ENCODE measurements around the gene LRSAM1.

Gene LRSAM1

GRCh38 chr9:127491516-127491915 is 40.2 kb downstream of the LRSAM1 start:
- no peaks in the 10 kb centered on the region for H3K4me1 ChIP-seq (ENCODE audit: low read depth, poor library complexity, severe bottlenecking)
- no peak overlapping the region for H2AFZ ChIP-seq (ENCODE audit: low read depth)
- H3K4me3 ChIP-seq (IDR thresholded peaks at IDR 0.05; ENCODE audit: insufficient read depth, low read depth, low read length) = no peak overlapping the region
- no peak for TF ChIP-seq CTCF (conservative IDR thresholded peaks at IDR 0.05; ENCODE audit: low read depth, low read length)
- H3K4me2 ChIP-seq = no peak overlapping the region
- H4K20me1 ChIP-seq (ENCODE audit: insufficient read depth) = no peaks in the 10 kb centered on the region
- H3K27ac ChIP-seq = no peak overlapping the region
- H3K27me3 ChIP-seq (ENCODE audit: insufficient read depth, low read depth) = no peaks in the 10 kb centered on the region
- H3K9ac ChIP-seq = no peak overlapping the region
- H3K36me3 ChIP-seq (ENCODE audit: insufficient read depth) = no peaks in the 10 kb centered on the region
- no peaks in the 10 kb centered on the region for H3K79me2 ChIP-seq (ENCODE audit: insufficient read depth, low read depth)

GRCh38 chr9:127492616-127493015 is 41.3 kb downstream of the LRSAM1 start:
- H3K27ac ChIP-seq = no peak overlapping the region
- H3K4me3 ChIP-seq (IDR thresholded peaks at IDR 0.05; ENCODE audit: insufficient read depth, low read depth, low read length) = no peak overlapping the region
- no peaks in the 10 kb centered on the region for H3K4me1 ChIP-seq (ENCODE audit: low read depth, poor library complexity, severe bottlenecking)
- H3K36me3 ChIP-seq (ENCODE audit: insufficient read depth) = no peaks in the 10 kb centered on the region
- no peak overlapping the region for H3K4me2 ChIP-seq
- H3K27me3 ChIP-seq (ENCODE audit: insufficient read depth, low read depth) = no peaks in the 10 kb centered on the region
- TF ChIP-seq CTCF (conservative IDR thresholded peaks at IDR 0.05; ENCODE audit: low read depth, low read length) = no peak
- no peaks in the 10 kb centered on the region for H4K20me1 ChIP-seq (ENCODE audit: insufficient read depth)
- H3K79me2 ChIP-seq (ENCODE audit: insufficient read depth, low read depth) = no peaks in the 10 kb centered on the region
- H2AFZ ChIP-seq (ENCODE audit: low read depth) = no peak overlapping the region
- no peak overlapping the region for H3K9ac ChIP-seq

GRCh38 chr9:127493592-127494303 is 42.4 kb downstream of the LRSAM1 start:
- Histone ChIP-seq H3K79me2 (ENCODE audit: insufficient read depth, low read depth) (no peaks in the 10 kb centered on the region), H3K4me1 (ENCODE audit: low read depth, poor library complexity, severe bottlenecking) (no peaks in the 10 kb centered on the region), H2AFZ (ENCODE audit: low read depth) (no peak overlapping the region), H3K27ac (no peak overlapping the region), H3K36me3 (ENCODE audit: insufficient read depth) (no peaks in the 10 kb centered on the region), H3K4me3 (IDR thresholded peaks at IDR 0.05; ENCODE audit: insufficient read depth, low read depth, low read length) (no peak overlapping the region), H3K9ac (no peak overlapping the region), H3K27me3 (ENCODE audit: insufficient read depth, low read depth) (no peaks in the 10 kb centered on the region), H3K4me2 (no peak overlapping the region), H4K20me1 (ENCODE audit: insufficient read depth) (no peaks in the 10 kb centered on the region)
- no peak for TF ChIP-seq CTCF (conservative IDR thresholded peaks at IDR 0.05; ENCODE audit: low read depth, low read length)

GRCh38 chr9:127494304-127494702 is 43.0 kb downstream of the LRSAM1 start:
- Histone ChIP-seq H3K9ac (no peak overlapping the region), H3K4me2 (no peak overlapping the region), H3K79me2 (ENCODE audit: insufficient read depth, low read depth) (no peaks in the 10 kb centered on the region), H4K20me1 (ENCODE audit: insufficient read depth) (no peaks in the 10 kb centered on the region), H3K4me3 (IDR thresholded peaks at IDR 0.05; ENCODE audit: insufficient read depth, low read depth, low read length) (no peak overlapping the region), H3K36me3 (ENCODE audit: insufficient read depth) (no peaks in the 10 kb centered on the region), H2AFZ (ENCODE audit: low read depth) (no peak overlapping the region), H3K4me1 (ENCODE audit: low read depth, poor library complexity, severe bottlenecking) (no peaks in the 10 kb centered on the region), H3K27ac (no peak overlapping the region), H3K27me3 (ENCODE audit: insufficient read depth, low read depth) (no peaks in the 10 kb centered on the region)
- no peak for TF ChIP-seq CTCF (conservative IDR thresholded peaks at IDR 0.05; ENCODE audit: low read depth, low read length)
